Stimulated activated CD8-positive, alpha-beta memory T cell treated with anti-CD3 and anti-CD28 coated beads, Interleukin-7, amount 100 ng/mL, for 24 hours (primary cell): ENCODE results near the gene SIT1.
"Not testable (repeated sequence)": the region's sequence is repeated elsewhere in the genome, so short reads cannot be mapped to it uniquely, and the experiment has no call there.

Experiments
- DNase-seq: peaks from one replicate; pipeline ENCODE4 v3.0.0-alpha.2; 2020; ENCODE audit warnings: low read depth

The SIT1 gene

DNA sequence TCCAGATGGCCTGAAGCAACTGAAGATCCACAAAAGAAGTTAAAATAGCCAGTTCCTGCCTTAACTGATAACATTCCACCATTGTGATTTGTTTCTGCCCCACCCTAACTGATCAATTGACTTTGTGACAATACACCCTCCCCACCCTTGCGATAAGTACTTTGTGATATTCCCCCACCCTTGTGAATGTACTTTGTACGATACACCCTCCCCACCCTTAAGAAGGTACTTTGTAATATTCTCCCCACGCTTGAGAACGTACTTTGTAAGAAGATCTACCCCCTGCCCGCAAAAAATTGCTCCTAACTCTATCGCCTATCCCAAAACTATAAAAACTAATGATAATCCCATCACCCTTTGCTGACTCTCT, 13.9 kb downstream of the SIT1 start:
- DNase-seq, result not testable (repeated sequence)

DNA sequence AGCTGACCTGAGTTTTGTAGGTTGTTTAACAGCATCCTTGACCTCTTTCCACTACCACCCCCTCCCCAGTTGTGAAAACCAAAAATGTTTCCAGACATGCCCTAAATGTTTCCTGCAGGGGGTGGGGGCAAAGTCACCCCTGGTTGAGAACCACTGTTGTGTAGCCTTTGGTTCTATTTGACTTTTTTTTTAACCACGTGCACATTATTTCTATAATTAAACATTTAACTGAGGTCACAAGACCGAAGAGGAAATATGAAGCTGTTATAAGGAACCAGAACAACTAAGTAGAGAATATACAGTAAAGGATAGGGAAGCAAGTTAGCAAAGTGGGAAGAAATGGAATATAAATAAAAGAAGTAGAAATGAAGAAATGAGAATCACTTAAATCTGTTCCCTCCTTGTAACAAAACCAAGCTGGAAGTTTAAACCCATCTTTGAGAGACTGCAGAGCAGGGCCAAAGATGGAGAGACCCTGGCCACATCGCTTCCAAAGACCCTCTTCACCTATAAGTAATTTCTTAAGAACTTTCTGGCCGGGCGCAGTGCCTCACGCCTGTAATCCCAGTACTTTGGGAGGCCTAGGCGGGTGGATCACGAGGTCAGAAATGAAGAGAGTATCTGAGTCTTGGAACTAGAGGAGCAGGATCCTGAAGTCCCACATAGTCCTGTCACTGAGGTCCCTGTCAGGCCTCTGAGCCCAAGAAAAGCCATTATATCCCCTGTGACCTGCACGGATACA, 14.4 kb downstream of the SIT1 start:
- DNase-seq, result no peak

- no peak for DNase-seq
Observed at GRCh38 chr9:35635730-35636129, 15.0 kb downstream of the SIT1 start.

GRCh38 chr9:35629597-35629996, 21.1 kb downstream of the SIT1 start:
- DNase-seq, result no peak

GRCh38 chr9:35628389-35628991, 22.2 kb downstream of the SIT1 start:
- DNase-seq, result no peak

DNA sequence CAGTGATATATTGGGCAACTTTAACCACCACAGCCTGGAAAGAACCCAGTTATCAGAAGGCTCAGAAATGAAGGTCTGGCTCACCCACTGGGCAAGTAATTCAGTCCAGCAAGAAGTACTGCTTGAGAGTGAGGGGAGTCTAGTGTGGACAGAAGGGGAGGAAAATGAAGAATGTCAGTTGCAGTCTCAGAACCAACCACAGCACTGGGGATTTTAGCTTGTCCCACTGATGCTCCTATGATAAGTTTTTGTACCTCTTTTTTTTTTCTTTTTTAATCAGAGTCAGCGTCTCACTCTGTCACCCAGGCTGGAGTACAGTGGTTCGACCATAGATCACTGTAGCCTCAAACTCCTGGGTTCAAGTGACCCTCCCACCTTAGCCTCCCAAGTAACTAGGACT, 23.2 kb downstream of the SIT1 start:
- DNase-seq, result no peak

- DNase-seq, result no peak
Observed at GRCh38 chr9:35619800-35620158, 31.0 kb downstream of the SIT1 start.

DNA sequence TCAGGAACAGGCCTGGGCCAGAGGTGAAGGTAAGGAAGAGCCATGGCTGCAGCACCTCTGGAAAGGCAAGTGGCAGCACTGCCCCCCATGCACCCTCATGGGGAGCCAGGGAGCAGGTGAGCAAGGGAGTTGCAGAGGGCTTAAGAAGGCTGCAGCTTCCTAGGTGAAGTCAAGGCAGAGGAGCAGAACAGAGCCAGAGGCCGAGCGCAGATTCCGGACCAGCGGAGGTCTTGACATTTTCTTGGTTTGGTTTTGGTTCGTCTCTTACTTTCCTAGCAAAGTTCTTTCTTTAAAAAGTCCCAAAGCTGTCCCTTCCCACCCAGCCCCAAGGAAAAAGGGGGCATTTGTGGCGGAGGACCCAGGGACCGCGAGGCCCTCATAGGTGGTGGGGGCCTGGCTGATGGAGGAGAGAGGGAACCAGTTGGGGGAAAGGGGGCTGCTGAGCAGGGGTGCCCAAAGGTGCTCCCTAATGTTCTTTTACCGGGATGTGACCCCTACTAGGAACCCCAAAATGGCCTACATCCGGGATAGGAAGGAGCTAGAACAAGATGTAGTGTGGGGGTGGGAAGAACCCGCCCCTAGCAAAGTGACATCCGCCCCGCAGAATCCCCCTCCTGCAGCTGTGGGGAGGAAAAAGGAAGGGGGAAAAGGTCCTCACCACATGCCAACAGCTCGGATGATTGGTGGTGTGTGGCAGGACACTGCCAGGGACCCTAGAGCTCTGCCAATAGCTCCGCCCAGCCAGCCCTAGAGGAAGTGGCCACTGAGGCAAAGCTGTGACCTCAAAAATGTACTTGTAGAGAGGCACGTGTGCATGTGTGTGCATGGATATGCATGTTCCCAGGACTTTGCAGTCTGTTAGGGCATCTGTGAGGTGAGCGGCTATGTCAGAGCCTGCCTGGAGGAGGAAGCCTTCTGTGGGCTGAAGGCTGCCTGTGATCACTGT, 31.6 kb downstream of the SIT1 start:
- DNase-seq, result no peak

DNA sequence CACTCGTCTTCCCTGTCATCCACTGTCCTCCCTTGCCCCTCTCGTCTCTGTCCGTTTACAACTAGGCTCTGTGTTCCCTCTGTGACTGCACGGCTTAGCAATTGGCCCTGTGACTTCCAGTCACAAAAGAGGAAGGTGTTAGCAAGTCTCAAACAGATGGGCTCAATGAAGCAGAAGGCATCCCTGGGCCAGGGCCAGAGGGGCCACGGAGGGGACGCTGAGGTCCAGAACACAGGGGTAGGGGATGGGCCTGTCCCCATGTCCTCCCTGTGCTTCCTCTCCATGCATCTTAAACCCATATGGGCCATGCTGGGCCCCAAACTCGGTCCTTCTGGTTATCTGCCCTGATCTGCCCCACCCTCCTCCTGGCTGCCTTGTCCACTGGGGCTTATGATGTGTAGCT, 32.4 kb downstream of the SIT1 start, which contains the start of gene CD72:
Gene CD72, minus strand, starts transcription at position 89 of the 403 bp plus-strand sequence. CDS start 110 bp downstream, outside the sequence.
- DNase-seq, result no peak

DNA sequence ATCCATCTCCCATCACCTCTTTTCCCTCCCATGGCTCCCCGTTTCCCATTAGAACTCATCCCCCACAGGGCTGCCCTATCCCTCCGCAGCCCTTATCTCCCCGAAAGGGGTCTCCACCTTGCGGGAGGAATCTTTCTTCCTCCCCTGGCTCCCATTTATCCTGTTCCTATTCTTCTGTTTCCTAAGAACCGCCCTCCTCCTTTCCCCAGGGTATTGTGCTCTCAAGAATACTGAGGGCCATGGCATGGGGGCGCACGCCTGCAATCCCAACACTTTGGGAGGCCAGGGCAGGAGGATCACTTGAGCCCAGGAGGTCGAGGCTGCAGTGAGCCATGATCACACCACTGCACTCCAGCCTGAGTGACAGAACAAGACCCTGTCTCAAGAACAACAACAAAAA, 33.2 kb downstream of the SIT1 start:
- DNase-seq, result no peak

DNA sequence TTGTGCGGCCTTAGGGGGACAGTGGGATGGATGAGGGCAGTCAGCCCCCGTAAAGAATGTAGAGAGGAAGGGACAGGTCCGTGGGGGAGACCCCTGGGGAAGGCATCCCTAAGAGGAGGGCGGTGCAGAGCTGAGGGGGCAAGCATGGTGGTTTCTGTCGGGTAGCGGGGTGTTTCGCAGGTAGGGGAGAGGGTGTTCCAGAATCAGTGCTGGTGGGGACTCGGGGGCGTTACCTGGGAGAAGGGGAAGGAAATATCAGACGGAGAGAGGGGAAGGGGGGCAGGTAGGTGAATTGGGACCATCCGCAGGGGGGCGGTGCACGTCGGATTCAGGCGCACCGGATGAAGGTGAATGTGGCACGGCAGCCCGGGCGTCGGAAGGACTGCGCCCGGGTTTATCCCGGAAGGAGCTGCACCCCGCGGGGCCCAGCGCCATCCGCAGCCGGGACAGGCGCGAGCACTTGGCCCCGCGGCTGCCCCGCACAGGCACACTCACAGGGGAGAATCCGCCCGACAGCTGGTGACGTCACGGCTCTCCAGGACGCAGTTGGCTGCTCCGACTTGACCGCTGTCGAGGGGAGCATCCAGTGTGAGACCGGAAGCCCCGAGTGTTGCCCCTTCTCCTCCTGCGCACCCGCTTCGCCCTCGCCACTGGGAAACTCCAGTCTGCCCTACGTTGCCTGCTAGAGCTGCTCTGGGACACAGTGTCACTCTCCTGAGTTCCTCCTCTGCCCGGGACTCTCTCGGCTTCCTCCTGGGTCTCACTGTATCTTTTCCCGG, 33.9 kb downstream of the SIT1 start:
- peak; percentile 44 for DNase-seq

- DNase-seq, result no peak
Observed at GRCh38 chr9:35615981-35616680, 34.6 kb downstream of the SIT1 start.

- DNase-seq, result no peak
Observed at GRCh38 chr9:35612843-35613242, 37.9 kb downstream of the SIT1 start.

DNA sequence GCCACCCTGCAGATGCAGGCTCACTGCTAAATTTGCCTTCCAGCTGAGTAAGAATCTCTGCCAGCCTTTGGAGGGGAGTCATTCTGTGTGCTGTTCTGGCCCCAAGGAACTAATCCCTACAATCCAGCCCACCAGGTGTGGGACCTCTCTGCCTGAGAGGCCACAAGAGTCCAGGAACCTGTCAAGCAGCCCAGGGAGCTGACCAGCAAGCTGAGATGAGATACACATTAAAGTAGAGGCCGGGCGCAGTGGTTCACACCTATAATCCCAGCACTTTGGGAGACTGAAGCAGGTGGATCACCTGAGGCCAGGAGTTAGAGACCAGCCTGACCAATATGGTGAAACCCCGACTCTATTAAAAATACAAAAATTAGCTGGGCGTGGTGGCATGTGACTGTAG, 38.7 kb downstream of the SIT1 start:
- DNase-seq, result not testable (repeated sequence)

- no peak for DNase-seq
Observed at GRCh38 chr9:35611230-35611797, 39.4 kb downstream of the SIT1 start.

GRCh38 chr9:35609820-35610163, 40.9 kb downstream of the SIT1 start:
- DNase-seq, result no peak

DNA sequence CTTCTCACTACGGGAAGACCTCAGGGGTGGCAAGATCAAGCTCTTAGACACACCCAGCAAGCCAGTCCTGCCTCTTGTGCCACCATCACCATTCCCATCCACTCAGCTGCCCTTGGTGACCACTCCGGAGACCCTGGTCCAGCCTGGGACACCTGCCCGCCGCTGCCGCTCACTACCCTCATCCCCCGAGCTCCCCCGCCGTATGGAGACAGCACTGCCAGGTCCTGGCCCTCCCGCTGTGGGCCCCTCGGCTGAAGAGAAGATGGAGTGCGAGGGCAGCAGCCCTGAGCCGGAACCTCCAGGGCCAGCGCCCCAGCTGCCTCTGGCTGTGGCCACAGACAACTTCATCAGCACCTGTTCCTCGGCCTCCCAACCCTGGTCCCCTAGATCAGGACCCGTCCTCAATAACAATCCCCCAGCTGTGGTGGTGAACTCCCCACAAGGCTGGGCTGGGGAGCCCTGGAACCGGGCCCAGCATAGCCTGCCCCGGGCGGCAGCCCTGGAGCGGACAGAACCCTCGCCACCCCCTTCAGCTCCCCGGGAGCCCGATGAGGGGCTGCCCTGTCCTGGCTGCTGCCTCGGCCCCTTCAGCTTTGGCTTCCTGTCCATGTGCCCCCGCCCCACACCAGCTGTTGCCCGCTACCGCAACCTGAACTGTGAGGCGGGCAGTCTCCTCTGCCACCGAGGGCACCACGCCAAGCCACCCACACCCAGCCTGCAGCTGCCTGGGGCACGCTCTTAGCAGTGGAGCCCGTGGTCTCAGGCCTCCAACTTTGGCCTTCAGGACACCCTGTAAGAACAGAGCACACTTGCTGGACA, 41.5 kb downstream of the SIT1 start:
- DNase-seq, result no peak

DNA sequence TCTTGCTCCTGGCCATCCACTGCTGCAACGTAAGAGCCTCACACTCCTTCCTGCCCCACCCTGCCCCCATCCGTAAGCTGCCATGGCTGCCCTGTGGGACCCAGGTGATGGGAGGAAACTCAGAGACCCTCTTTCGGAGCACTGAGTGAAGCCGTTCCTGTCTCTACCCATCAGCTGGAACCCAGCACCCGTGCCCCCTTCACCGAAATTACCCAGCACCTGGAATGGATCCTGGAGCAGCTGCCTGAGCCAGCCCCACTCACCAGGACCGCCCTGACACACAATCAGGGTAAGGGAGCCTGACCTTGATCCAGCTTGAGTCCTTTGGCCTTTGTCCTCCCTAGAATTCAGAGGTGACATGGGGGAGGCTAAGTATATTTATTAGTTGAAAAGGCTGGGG, 42.5 kb downstream of the SIT1 start:
- DNase-seq, result no peak

DNA sequence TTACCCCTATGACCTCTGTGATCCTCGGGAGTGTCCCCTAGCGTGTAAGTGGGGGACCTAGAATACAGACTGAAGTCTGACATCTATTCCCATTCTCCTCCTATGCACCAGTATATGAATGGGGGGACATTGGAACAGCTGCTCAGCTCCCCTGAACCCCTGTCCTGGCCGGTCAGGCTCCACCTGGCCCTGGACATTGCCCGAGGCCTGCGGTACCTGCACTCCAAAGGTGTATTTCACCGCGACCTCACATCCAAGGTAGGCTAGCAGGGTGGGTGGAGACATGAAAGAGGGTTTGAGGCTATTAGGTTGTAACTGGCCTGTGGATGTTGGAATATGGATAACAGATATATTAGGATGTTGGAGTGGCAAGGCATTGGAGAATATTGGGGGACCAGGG, 44.0 kb downstream of the SIT1 start:
- DNase-seq, result no peak

DNA sequence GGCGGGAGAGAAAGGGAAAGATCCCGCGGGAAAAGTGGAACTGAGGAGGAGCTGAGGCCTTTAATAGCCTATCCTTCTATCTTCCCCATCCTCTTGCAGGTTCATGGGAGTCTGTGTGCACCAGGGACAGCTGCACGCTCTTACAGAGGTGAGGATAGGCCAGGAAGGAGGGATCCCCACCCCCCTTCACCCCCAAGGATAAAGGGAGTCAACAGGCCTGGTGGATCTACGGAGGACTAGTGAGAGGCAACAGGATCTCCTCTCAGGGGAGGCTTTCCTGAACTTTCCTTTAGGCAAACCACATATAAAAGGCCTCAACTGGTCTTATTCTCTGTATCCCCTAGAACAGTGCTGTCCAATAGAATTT, 44.6 kb downstream of the SIT1 start:
- DNase-seq, result no peak
